Activated CD8-positive, alpha-beta T cell treated with anti-CD3 and anti-CD28 coated beads for 36 hours (primary cell): ENCODE measurements around the gene SPRR2B. TPM values are rescaled to one million over a fixed set of nuclear protein-coding genes. Genes with fewer than 3 reads are reported as not detected.
"Not testable (repeated sequence)": the region's sequence is repeated elsewhere in the genome, so short reads cannot be mapped to it uniquely, and the experiment has no call there.

ENCODE experiments used
- ATAC-seq: fragments of 200-7000 bp; cut with Tn5 transposase; one replicate; pipeline ENCODE4 v1.10.0; 2021; ENCODE audit warnings: mild to moderate bottlenecking, moderate library complexity
- CTCF ChIA-PET: fragments of 350-600 bp; sonication (Branson Sonifier 250); formaldehyde crosslinking; loops from one replicate; lab custom pipeline; 2021; ENCODE audit warnings: antibody characterized with exemption; lab: Charles Lee
- POLR2A ChIA-PET: fragments of 350-600 bp; sonication (Branson Sonifier 250); formaldehyde crosslinking; loops from one replicate; lab custom pipeline; 2021; ENCODE audit warnings: antibody characterized with exemption; lab: Charles Lee
- DNase-seq: peaks from one replicate; pipeline ENCODE4 v3.0.0-alpha.2; 2020
- H3K27ac Mint-ChIP-seq: one replicate; pipeline ENCODE4 v1.8.0; 2021; ENCODE audit warnings: mild to moderate bottlenecking, mixed read lengths
- H3K27me3 Mint-ChIP-seq: one replicate; pipeline ENCODE4 v1.8.0; 2021; ENCODE audit warnings: mixed read lengths
- H3K36me3 Mint-ChIP-seq: one replicate; pipeline ENCODE4 v1.8.0; 2021; ENCODE audit warnings: low read depth, mixed read lengths
- H3K4me1 Mint-ChIP-seq: one replicate; pipeline ENCODE4 v1.8.0; 2021; ENCODE audit warnings: low read depth, mixed read lengths
- H3K4me3 Mint-ChIP-seq: one replicate; pipeline ENCODE4 v1.8.0; 2021; ENCODE audit warnings: mild to moderate bottlenecking, moderate library complexity, mixed read lengths
- H3K9me3 Mint-ChIP-seq: one replicate; pipeline ENCODE4 v1.8.0; 2021; ENCODE audit warnings: mixed read lengths
- CTCF ChIP-seq: fragments of 200-600 bp; IDR thresholded peaks from one replicate; pipeline ENCODE4 v1.8.0; 2022; ENCODE audit warnings: antibody characterized with exemption, mild to moderate bottlenecking
- intact Hi-C: fragments of 100-400 bp; cut with micrococcal nuclease; formaldehyde crosslinking; loops from one replicate; pipeline ENCODE4 v1.10.0; 2022
- total RNA-seq, 2 experiments: library from RNA; stranded (reverse); gene quantifications; one replicate each; pipeline ENCODE4 v1.2.3, GENCODE V29; 2021

Gene SPRR2B
- not detected for total RNA-seq

- no peaks in the 10 kb centered on the region for H3K9me3 Mint-ChIP-seq
- ATAC-seq (no peak), DNase-seq (no peak)
- ChIA-PET POLR2A (no interaction called here), CTCF (no interaction called here)
- no peak within 1 kb of the TSS for H3K27ac Mint-ChIP-seq
- no peak for TF ChIP-seq CTCF
- intact Hi-C loops = no loop called here
- no peaks in the 10 kb centered on the region for H3K36me3 Mint-ChIP-seq
- H3K4me3 Mint-ChIP-seq = no peak within 1 kb of the TSS
- no peaks in the 10 kb centered on the region for H3K4me1 Mint-ChIP-seq
- peaks cover 14% of the 10 kb centered on the region for H3K27me3 Mint-ChIP-seq
These were observed at the start of gene SPRR2B for GRCh38 chr1:153071511-153071910. SPRR2B (minus strand) TSS chr1:153071611; CDS start chr1:153070839, 772 bp downstream.

- H3K4me1 Mint-ChIP-seq = no peaks in the 10 kb centered on the region
- peaks cover 18% of the 10 kb centered on the region for H3K27me3 Mint-ChIP-seq
- TF ChIP-seq CTCF = no peak
- intact Hi-C loops = no loop called here
- ChIA-PET POLR2A (no interaction called here), CTCF (no interaction called here)
- no peak for ATAC-seq
- no peak for DNase-seq
- peaks cover 6% of the 10 kb centered on the region for H3K9me3 Mint-ChIP-seq
- H3K36me3 Mint-ChIP-seq = no peaks in the 10 kb centered on the region
- H3K4me3 Mint-ChIP-seq = no peak overlapping the region
- no peak overlapping the region for H3K27ac Mint-ChIP-seq
These were observed 49.5 kb upstream of the SPRR2B start for GRCh38 chr1:153120945-153121344.

GRCh38 chr1:153119491-153119971, 48.1 kb upstream of the SPRR2B start:
- POLR2A ChIA-PET = no interaction called here
- H3K36me3 Mint-ChIP-seq = no peaks in the 10 kb centered on the region
- ATAC-seq (no peak), DNase-seq (no peak)
- TF ChIP-seq CTCF = no peak
- no peaks in the 10 kb centered on the region for H3K9me3 Mint-ChIP-seq
- CTCF ChIA-PET = no interaction called here
- H3K4me1 Mint-ChIP-seq = no peaks in the 10 kb centered on the region
- H3K4me3 Mint-ChIP-seq = no peak overlapping the region
- H3K27ac Mint-ChIP-seq = no peak overlapping the region
- intact Hi-C loops = no loop called here
- peaks cover 27% of the 10 kb centered on the region for H3K27me3 Mint-ChIP-seq

GRCh38 chr1:153115264-153115663, 43.9 kb upstream of the SPRR2B start:
- H3K9me3 Mint-ChIP-seq, H3K4me1 Mint-ChIP-seq, POLR2A ChIA-PET, H3K27ac Mint-ChIP-seq, ATAC-seq, H3K36me3 Mint-ChIP-seq, CTCF ChIA-PET, intact Hi-C loops, DNase-seq, H3K4me3 Mint-ChIP-seq: not testable (repeated sequence)
- H3K27me3 Mint-ChIP-seq = peaks cover 23% of the 10 kb centered on the region

GRCh38 chr1:153113416-153113815, 42.0 kb upstream of the SPRR2B start, which contains the start of gene SPRR2F:
SPRR2F (minus strand) TSS chr1:153113516; CDS start chr1:153112733, 783 bp downstream.
- Mint-ChIP-seq H3K36me3 (no peaks in the 10 kb centered on the region), H3K27me3 (peaks cover 15% of the 10 kb centered on the region), H3K4me3 (no peak within 1 kb of the TSS), H3K27ac (no peak within 1 kb of the TSS), H3K9me3 (no peaks in the 10 kb centered on the region), H3K4me1 (no peaks in the 10 kb centered on the region)
- ChIA-PET CTCF (no interaction called here), POLR2A (no interaction called here)
- DNase-seq = no peak
- intact Hi-C loops = no loop called here
- no peak for ATAC-seq
- no peak for TF ChIP-seq CTCF

- H3K27ac Mint-ChIP-seq, ATAC-seq: not testable (repeated sequence)
These were observed 41.0 kb upstream of the SPRR2B start for GRCh38 chr1:153112454-153112853.

More at GRCh38 chr1:153112454-153112853, 41.0 kb upstream of the SPRR2B start:
- intact Hi-C loops, DNase-seq, H3K9me3 Mint-ChIP-seq, H3K36me3 Mint-ChIP-seq, H3K4me1 Mint-ChIP-seq, H3K4me3 Mint-ChIP-seq, CTCF ChIA-PET, POLR2A ChIA-PET: not testable (repeated sequence)
- peaks cover 12% of the 10 kb centered on the region for H3K27me3 Mint-ChIP-seq
